Natural killer cell (primary cell): ENCODE results near the gene EFS. TPM values are rescaled to one million over a fixed set of nuclear protein-coding genes. Genes with fewer than 3 reads are reported as not detected.

Experiments used
- ATAC-seq, 3 donors: fragments of 150-1000 bp in 2 of 3; fragments of 200-7000 bp in 1 of 3; cut with Tn5 transposase; 1 replicate in 1 of 3; 2 replicates in 2 of 3; pipeline ENCODE4 v1.10.0; 2021; ENCODE audit warnings: mild to moderate bottlenecking in 2 of 3, moderate library complexity in 2 of 3
- DNase-seq, 2 donors: peaks; one replicate each; pipeline versions ENCODE4 v3.0.0 to v3.0.0-alpha.2; 2013 to 2021; ENCODE audit warnings: mixed read lengths in 1 of 2
- H3K27ac ChIP-seq: one replicate; pipeline ENCODE4 v1.5.1; 2013; ENCODE audit warnings: mild to moderate bottlenecking, low read length
- H3K27me3 ChIP-seq: one replicate; pipeline ENCODE4 v1.6.1; 2013; ENCODE audit warnings: low read length; ENCODE audit not compliant: control insufficient read depth, insufficient read depth
- H3K36me3 ChIP-seq: one replicate; pipeline ENCODE4 v1.6.1; 2013; ENCODE audit warnings: low read length; ENCODE audit not compliant: control insufficient read depth, insufficient read depth
- H3K4me1 ChIP-seq: one replicate; pipeline ENCODE4 v1.6.1; 2013; ENCODE audit warnings: low read length; ENCODE audit not compliant: control insufficient read depth, insufficient read depth
- H3K4me3 ChIP-seq: one replicate; pipeline ENCODE4 v1.5.1; 2013; ENCODE audit warnings: low read length
- H3K9me3 ChIP-seq: one replicate; pipeline ENCODE4 v1.6.1; 2013; ENCODE audit warnings: low read length; ENCODE audit not compliant: control insufficient read depth, insufficient read depth
- H3K27ac Mint-ChIP-seq, 2 donors: one replicate each; pipeline ENCODE4 v1.8.0; 2022; ENCODE audit warnings: mild to moderate bottlenecking in 2 of 2, mixed read lengths in 2 of 2, moderate library complexity in 1 of 2
- H3K27me3 Mint-ChIP-seq, 2 donors: one replicate each; pipeline ENCODE4 v1.8.0; 2022; ENCODE audit warnings: low read depth in 2 of 2, mixed read lengths in 2 of 2
- H3K36me3 Mint-ChIP-seq: one replicate; pipeline ENCODE4 v1.8.0; 2022; ENCODE audit warnings: mixed read lengths
- H3K4me1 Mint-ChIP-seq, 2 donors: one replicate each; pipeline ENCODE4 v1.8.0; 2022; ENCODE audit warnings: mixed read lengths in 2 of 2
- H3K4me3 Mint-ChIP-seq: one replicate; pipeline ENCODE4 v1.8.0; 2022; ENCODE audit warnings: mild to moderate bottlenecking, moderate library complexity, mixed read lengths
- H3K9me3 Mint-ChIP-seq, 2 donors: one replicate each; pipeline ENCODE4 v1.8.0; 2022; ENCODE audit warnings: mixed read lengths in 2 of 2
- WGBS: methylation state at CpG from one replicate; pipeline ENCODE4 v1.1.7; 2013; ENCODE audit warnings: missing lambda C conversion rate; ENCODE audit not compliant: insufficient coverage; 5-methylcytosine and 5-hydroxymethylcytosine counted together
- intact Hi-C: fragments of 100-400 bp; cut with micrococcal nuclease; formaldehyde crosslinking; loops from one replicate; pipeline ENCODE4 v1.14.2; 2022
- total RNA-seq, 4 donors: library from RNA; stranded (reverse); fragments of 120-200 nt in 1 of 4; gene quantifications; one replicate each; pipeline versions ENCODE4 v1.2.3 to v1.2.4, GENCODE V29; 2013 to 2022
- TF ChIP-seq, protein P1 (sequence below): fragments of 200-600 bp; IDR thresholded peaks from one replicate; pipeline ENCODE4 v1.8.0; 2022; ENCODE audit warnings: antibody characterized with exemption

EFS gene
- total RNA-seq, 3 donors from 2014 or later (not counting 1 experiment from before 2014, with no cell fraction given), result not detected

DNA sequence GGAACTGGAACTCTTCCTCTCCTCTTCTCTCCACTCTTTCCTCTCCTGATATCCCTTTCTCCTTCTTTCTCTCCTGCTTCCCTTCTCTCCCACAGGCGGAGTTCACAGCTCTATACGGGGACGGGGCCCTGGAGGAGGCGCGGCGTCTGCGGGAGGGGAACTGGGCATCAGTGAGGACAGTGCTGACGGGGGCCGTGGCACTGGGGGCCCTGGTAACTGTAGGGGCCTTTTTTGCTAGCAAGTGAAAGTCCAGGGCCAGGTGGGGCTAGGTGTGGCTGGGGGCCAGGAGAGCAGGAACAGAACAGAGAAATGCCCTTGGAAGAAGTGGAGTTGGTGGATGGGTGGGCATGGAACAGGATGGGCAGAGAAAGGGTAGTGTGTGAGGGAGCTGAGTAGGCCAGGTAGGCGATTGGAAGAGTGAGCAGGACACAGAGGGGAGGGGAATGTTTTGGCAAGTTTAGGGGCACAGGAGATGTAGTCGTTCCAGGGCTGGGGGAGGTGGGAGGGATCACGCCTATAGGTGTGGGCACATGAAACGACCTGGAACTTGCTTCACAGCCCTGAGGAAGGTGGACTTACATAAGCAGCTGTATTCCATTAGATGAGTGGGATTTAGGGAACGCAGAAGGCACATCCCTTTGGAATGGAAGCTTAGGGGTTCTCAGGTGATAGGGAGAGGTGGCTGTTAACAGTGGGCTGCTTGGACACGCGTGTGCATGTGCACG lies 56.1 kb downstream of the EFS start:
- Mint-ChIP-seq H3K4me3 (peak overlapping the region; percentile 11), H3K27me3 (no peaks in the 10 kb centered on the region), H3K4me1 (peaks cover 21 to 41% of the 10 kb centered on the region in 2 donors), H3K27ac (peak overlapping the region in 1 of 2 donors; percentile 94), H3K9me3 (no peaks in the 10 kb centered on the region), H3K36me3 (no peaks in the 10 kb centered on the region)
- Histone ChIP-seq H3K4me3 (no peak overlapping the region), H3K36me3 (no peaks in the 10 kb centered on the region), H3K27me3 (no peaks in the 10 kb centered on the region), H3K27ac (no peak overlapping the region), H3K4me1 (peaks cover 25% of the 10 kb centered on the region), H3K9me3 (no peaks in the 10 kb centered on the region)
- WGBS, result 93% methylated on average over 17 of the region's 17 CpGs
- no peak for DNase-seq
- TF ChIP-seq, protein P1, sequence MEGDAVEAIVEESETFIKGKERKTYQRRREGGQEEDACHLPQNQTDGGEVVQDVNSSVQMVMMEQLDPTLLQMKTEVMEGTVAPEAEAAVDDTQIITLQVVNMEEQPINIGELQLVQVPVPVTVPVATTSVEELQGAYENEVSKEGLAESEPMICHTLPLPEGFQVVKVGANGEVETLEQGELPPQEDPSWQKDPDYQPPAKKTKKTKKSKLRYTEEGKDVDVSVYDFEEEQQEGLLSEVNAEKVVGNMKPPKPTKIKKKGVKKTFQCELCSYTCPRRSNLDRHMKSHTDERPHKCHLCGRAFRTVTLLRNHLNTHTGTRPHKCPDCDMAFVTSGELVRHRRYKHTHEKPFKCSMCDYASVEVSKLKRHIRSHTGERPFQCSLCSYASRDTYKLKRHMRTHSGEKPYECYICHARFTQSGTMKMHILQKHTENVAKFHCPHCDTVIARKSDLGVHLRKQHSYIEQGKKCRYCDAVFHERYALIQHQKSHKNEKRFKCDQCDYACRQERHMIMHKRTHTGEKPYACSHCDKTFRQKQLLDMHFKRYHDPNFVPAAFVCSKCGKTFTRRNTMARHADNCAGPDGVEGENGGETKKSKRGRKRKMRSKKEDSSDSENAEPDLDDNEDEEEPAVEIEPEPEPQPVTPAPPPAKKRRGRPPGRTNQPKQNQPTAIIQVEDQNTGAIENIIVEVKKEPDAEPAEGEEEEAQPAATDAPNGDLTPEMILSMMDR, result no peak
- ATAC-seq, result no peak
- intact Hi-C loops, result loop anchor here (10.0 kb wide), 1 partner anchor 214 kb away; the partner anchor contains the start of genes ACIN1 and C14orf119

DNA sequence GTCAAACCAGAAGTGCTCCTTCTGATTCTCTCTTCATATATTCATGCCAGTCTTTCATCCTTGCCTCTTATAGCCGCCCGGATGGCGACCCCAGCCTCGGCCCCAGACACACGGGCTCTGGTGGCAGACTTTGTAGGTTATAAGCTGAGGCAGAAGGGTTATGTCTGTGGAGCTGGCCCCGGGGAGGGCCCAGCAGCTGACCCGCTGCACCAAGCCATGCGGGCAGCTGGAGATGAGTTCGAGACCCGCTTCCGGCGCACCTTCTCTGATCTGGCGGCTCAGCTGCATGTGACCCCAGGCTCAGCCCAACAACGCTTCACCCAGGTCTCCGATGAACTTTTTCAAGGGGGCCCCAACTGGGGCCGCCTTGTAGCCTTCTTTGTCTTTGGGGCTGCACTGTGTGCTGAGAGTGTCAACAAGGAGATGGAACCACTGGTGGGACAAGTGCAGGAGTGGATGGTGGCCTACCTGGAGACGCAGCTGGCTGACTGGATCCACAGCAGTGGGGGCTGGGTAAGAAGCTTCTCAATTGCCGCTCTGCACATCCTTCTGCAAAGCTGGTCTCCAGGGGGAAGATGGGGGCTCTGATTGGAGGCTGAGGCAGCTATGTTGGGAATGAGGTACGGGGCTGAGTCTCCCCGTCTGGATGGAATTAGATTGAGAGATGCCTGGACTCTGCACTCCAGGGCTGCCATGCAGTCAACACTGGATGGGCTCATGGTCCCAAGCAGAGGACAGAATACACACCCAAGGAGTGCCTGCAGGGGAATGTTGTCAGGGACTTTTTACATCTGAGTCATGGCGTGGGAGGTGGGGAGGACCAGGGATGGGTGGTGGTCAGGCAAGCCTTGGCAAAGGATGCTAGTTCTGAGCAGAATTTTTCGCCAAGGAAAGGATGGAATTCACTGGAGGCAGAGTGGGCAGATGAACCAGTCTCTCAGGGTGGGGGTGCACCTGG lies 57.0 kb downstream of the EFS start:
- DNase-seq, result no peak
- no peaks in the 10 kb centered on the region for H3K27me3 ChIP-seq
- 92% methylated on average over 21 of the region's 22 CpGs for WGBS
- Mint-ChIP-seq H3K36me3 (no peaks in the 10 kb centered on the region), H3K4me1 (peaks cover 21 to 41% of the 10 kb centered on the region in 2 donors), H3K9me3 (no peaks in the 10 kb centered on the region), H3K27me3 (no peaks in the 10 kb centered on the region), H3K4me3 (peak overlapping the region; percentile 90), H3K27ac (peak overlapping the region; percentile 91 to 94)
- no peak for ATAC-seq
- H3K4me1 ChIP-seq, result peaks cover 29% of the 10 kb centered on the region
- no peak overlapping the region for H3K4me3 ChIP-seq
- H3K27ac ChIP-seq, result peak overlapping the region; percentile 82
- TF ChIP-seq, protein P1, result no peak
- intact Hi-C loops, result loop anchor here (10.0 kb wide), 1 partner anchor 213 kb away; the partner anchor contains the start of genes ACIN1 and C14orf119
- H3K9me3 ChIP-seq, result no peaks in the 10 kb centered on the region
- H3K36me3 ChIP-seq, result no peaks in the 10 kb centered on the region

DNA sequence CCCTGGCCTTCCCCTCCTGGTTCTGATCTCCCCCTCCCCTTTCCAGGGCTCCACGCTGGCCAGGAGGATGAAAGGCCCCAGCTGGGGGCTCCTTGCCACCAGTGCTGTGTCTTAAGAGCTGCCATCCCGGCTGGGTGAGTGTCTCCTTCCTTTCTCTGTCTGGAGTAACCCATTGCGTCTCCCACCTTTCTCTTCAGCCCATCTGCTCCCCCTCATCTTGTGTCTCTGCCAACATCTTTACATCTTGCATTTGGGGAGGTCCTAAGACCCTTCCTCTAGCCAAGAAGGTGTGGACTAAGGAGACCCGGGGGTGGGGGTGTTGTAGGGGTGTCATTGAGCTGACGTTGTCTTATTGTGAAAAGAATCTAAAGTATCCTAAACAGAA lies 57.8 kb downstream of the EFS start:
- no peaks in the 10 kb centered on the region for H3K9me3 ChIP-seq
- H3K4me3 Mint-ChIP-seq, result peak overlapping the region; percentile 90
- H3K36me3 Mint-ChIP-seq, result no peaks in the 10 kb centered on the region
- peaks cover 35% of the 10 kb centered on the region for H3K4me1 ChIP-seq
- DNase-seq (no peak), ATAC-seq (no peak)
- H3K9me3 Mint-ChIP-seq, result no peaks in the 10 kb centered on the region
- TF ChIP-seq, protein P1, result no peak
- H3K27me3 Mint-ChIP-seq, result no peaks in the 10 kb centered on the region
- no peaks in the 10 kb centered on the region for H3K27me3 ChIP-seq
- peak overlapping the region; percentile 91 to 94 for H3K27ac Mint-ChIP-seq
- no peaks in the 10 kb centered on the region for H3K36me3 ChIP-seq
- peak overlapping the region; percentile 82 for H3K27ac ChIP-seq
- 33% methylated on average over 3 of the region's 5 CpGs for WGBS
- intact Hi-C loops, result loop anchor here (10.0 kb wide), 1 partner anchor 212 kb away; the partner anchor contains the start of genes ACIN1 and C14orf119
- peaks cover 21 to 47% of the 10 kb centered on the region in 2 donors for H3K4me1 Mint-ChIP-seq
- peak overlapping the region; percentile 49 for H3K4me3 ChIP-seq
